LoVo (cell line): Measurements from ENCODE around the gene PSMB2.

ENCODE experiments used
- DNase-seq: peaks from one replicate; pipeline ENCODE4 v3.0.0-alpha.2; 2016; ENCODE audit warnings: low spot score

PSMB2 gene

GRCh38 chr1:35556484-35557117, 84.7 kb downstream of the PSMB2 start:
- no peak for DNase-seq

- DNase-seq, result no peak
These were observed 85.5 kb downstream of the PSMB2 start for GRCh38 chr1:35555601-35556477.

- no peak for DNase-seq
These were observed 86.1 kb downstream of the PSMB2 start for GRCh38 chr1:35555212-35555584.

- DNase-seq, result no peak
These were observed 86.8 kb downstream of the PSMB2 start for GRCh38 chr1:35554266-35555211.

- no peak for DNase-seq
These were observed 87.5 kb downstream of the PSMB2 start for GRCh38 chr1:35553851-35554250.
